COR-L47 (cell line): Measurements from ENCODE around the gene VPS35L.
A peak's percentile ranks its signal among the peaks of the same experiment; 100 is the strongest.

Experiments
- DNase-seq: peaks from one replicate; lab custom pipeline; 2025; lab: John Stamatoyannopoulos, UW

VPS35L gene

GRCh38 chr16:19589771-19590302, 34.3 kb downstream of the VPS35L start:
- DNase-seq: no peak

GRCh38 chr16:19595043-19595767, 39.7 kb downstream of the VPS35L start:
- no peak for DNase-seq

GRCh38 chr16:19598805-19599510, 43.5 kb downstream of the VPS35L start:
- DNase-seq: no peak

DNA sequence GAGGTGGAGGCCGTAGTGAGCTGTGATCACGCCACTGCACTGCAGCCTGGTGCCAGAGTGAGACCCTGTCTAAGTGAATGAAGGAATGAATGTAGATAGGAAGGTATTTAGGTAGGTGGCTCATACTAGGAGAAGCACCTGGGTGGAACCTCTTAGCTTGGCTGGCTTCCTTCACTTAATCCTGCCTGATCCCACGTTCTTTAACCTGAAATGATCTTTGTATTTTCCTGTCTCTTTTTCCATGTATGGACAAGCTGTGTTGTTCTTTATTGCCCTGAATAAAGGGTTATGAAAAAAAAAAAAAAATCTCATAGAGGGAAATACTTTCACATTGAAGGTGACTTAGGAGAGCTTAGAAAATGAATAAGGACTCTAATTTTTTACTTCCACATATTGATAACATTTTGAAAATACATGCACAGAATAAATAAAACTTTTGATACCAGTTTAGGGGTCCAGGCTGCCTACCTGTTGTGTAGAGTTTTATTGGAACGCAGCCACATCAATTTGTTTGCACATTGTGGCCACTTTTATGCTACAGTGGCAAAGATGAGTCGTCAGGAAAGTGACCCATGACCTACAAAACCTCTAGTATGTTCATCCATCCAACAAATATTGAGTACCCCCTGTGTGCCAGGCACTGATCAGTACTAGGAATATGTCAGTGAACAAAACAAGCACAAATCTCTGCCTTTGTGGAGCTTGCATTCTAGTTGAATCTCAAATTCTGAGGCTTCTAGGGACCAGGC, 44.6 kb downstream of the VPS35L start:
- DNase-seq: no peak

DNA sequence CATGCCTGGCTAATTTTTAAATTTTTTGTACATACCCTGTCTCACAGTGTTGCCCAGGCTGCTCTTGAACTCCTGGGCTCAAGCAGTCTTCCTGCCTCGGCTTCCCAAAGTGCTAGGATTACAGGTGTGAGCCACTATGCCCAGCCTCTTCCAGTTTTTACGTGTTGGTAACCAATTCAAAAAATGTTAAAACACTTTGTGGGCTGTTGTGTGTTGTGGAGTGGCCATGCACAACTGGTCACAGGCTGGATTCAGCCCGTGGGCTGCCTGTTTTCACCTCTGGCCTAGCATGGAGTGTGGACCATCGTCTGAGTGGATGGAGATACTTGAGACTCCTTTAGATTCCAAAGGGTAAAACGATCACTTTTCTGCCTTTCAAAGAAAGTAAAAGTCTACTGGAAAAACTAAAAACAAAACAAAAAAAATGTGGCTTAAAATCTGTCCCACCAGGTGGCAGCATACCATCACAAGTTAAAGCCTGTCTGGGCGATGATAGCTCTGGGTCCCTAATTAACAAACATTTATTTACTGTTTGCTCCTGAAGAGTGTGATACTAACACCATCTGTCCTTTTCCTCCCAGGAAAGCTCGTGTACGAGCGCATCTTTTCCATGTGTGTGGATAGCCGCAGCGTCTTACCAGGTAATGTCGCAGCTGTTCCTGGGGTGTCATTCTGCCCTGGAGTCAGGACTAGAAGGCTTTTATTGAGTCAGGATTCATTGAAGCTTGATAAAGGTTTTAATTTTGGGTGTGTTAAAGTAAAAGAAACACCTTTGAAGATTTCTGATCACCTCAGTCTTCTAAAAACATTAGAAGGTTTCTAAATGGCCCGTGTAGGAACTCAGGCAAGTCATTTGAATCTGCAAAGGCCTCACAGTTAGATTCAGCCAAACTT, 45.8 kb downstream of the VPS35L start:
- DNase-seq: peak; percentile 38

GRCh38 chr16:19604911-19605310, 49.4 kb downstream of the VPS35L start:
- no peak for DNase-seq

- DNase-seq: no peak
Observed at GRCh38 chr16:19605701-19606100, 50.2 kb downstream of the VPS35L start.

DNA sequence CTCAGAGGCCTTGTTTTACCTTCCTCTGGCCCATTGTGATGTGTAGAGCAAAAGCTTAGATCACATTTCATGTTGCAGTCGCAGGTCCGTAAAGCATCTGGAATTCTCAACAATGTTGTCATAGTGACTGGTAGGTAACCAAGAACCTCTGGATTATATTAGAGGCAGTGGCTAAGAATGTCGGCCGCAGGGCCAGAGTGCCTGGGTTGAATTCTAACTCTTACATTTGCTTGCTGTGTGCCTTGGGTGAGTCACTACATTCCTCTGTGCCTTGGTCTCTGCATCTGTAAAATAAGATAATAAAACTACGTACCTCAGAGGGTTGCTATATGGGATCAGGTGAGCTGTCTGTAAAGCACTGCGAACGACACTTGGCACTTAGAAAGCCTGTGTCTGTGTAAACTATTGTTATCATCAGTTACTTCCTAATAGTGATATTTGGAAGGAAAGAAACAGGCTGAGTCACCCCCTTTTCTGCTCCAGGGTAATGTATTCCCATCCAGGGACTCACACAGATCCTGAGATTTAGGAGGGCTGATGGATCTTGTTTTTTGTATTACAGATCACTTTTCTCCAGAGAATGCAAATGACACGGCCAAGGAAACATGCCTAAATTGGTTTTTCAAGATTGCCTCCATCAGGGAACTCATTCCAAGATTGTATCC, 52.2 kb downstream of the VPS35L start:
- no peak for DNase-seq

DNA sequence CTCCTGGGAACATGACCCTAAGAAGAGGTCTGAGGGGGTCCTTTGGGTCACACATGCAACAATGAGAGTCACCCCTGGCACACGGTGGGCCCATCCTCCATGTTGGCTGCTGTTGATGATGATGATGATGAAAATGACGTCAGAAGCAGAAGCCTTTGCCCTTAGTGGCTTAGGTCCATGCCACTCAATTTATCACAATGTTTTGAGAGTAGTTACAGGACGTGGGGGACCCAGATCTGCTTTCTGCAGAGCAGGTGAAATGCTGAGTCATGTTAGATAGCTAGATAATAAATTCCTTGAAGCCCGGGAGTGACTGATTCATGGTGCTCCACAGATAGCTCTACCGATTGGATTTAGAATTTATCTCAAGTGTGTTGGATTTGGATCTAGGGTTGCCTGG, 53.9 kb downstream of the VPS35L start:
- DNase-seq: no peak

- no peak for DNase-seq
Observed at GRCh38 chr16:19610200-19610599, 54.7 kb downstream of the VPS35L start.

DNA sequence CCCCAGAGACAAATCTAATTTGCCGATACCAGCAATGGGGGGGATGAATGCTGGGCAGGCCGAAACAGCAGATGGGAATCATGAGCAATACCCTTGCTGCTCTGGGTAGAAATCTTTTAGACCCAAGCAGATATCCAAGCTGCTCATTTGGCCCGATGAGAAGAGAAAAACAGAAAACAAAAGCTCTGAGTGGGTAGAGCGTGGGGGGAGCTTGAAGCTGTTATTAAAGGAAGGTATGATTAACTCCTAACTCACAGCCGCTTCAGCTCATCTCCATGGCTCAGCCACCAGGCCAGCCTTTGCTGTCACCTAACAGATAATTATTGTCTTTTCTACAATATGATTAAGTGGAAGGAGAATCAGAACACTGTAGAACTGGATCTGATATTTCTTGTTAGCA, 58.3 kb downstream of the VPS35L start:
- no peak for DNase-seq

- DNase-seq: no peak
Observed at GRCh38 chr16:19616241-19616640, 60.7 kb downstream of the VPS35L start.

DNA sequence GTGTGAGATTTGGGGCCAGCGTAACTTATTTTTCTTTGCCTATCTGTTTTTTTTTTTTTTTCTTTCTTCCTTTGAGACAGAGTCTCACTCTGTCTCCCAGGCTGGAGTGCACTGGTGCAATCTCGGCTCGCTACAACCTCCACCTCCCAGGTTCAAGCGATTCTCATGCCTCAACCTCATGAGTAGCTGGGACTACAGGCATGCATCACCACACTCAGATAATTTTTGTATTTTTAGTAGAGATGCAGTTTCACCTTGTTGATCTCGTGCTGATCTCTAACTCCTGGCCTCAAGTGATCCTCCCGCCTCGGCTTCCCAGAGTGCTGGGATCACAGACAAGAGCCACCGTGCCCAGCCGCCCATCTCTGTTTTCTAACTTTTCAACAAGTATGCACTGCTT, 63.4 kb downstream of the VPS35L start:
- DNase-seq: no peak

GRCh38 chr16:19621445-19621844, 65.9 kb downstream of the VPS35L start:
- no peak for DNase-seq

- no peak for DNase-seq
Observed at GRCh38 chr16:19625039-19625438, 69.5 kb downstream of the VPS35L start.

GRCh38 chr16:19636436-19637267, 81.1 kb downstream of the VPS35L start:
- no peak for DNase-seq

DNA sequence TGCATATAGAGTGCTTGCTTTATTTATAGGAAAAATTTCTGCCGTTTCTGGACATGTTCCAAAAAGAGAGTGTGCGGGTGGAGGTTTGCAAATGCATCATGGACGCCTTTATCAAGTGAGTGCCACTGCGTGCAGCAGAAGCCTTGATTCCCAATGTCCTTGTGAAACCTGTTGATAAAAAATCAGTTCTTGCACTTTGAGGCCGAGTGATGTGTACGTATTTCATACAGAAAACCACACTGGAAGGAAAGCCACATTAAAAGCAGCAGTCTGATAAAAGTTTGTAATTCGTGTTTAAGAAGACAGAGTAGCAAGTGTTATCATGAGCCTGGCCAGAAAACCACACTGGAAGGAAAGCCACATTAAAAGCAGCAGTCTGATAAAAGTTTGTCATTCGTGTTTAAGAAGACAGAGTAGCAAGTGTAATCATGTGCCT, 84.5 kb downstream of the VPS35L start:
- no peak for DNase-seq

- no peak for DNase-seq
Observed at GRCh38 chr16:19642501-19642900, 87.0 kb downstream of the VPS35L start.

DNA sequence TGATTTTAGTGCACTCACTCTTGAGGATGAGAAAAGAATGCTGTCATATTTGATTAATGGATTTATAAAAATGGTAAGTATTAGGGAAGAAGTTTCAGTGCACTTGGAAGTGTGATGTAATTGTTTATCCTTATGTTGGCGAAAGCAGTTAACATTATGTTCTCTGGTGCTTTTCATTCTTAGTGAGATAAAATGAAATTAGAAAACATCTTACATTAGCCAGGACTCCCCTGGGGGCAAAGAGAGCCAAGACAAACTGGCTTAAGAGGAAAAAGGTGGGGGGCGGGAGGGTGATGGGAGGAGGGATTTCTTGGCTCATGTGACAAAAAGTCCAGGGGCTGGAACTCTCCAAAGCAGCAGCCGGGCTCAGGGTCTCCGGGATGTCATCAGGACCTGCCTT, 89.4 kb downstream of the VPS35L start:
- DNase-seq: no peak

DNA sequence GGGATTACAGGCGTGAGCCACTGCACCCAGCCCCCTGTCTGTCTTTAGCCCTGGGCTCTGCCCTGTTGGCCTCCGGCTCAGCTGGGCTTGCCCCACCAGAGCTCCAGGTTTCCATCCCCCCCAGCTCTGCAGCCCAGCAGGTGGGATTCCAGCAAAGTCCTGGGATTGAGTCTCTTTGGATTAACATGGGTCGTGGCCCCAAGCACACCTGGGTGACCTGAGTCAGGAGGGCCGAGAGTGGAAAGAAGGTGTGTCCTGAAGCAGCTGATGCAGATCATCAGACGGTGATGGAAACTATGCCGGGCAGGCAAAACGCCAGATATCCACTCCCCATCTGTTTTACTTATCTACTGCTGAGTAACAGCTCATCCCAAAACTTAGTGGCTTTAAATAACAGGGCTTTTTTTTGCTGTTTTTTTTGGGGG, 90.1 kb downstream of the VPS35L start:
- DNase-seq: no peak
